GM19035 (cell line): ENCODE data around the gene PIEZO2.

Experiments
- ATAC-seq: cut with Tn5 transposase; IDR thresholded peaks from one replicate; pipeline ENCODE4 v1.9.1; 2021; ENCODE audit not compliant: unreplicated experiment

Gene PIEZO2

GRCh38 chr18:11070593-11070992 lies 78.8 kb downstream of the PIEZO2 start:
- no peak for ATAC-seq

DNA sequence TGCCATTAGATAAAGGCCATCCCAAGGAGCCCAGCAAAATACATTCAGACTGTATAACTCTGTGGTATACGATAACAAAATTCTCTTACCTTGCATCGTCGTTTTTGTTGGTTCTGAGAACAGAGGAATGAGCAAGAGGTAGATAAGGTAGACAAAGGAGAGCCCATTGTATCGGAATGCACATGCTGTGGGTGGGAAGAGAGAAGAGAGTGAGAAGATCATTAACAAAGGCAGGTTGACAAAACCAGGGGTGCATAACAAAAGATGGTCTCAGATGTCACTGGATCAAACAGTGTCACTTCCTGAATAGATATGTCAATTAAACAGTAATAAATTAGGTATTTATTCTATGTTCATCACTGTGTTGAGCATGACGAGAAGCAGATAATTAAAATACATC lies 83.3 kb downstream of the PIEZO2 start:
- no peak for ATAC-seq

- ATAC-seq, result no peak
These were observed 84.5 kb downstream of the PIEZO2 start for GRCh38 chr18:11064727-11065460.

DNA sequence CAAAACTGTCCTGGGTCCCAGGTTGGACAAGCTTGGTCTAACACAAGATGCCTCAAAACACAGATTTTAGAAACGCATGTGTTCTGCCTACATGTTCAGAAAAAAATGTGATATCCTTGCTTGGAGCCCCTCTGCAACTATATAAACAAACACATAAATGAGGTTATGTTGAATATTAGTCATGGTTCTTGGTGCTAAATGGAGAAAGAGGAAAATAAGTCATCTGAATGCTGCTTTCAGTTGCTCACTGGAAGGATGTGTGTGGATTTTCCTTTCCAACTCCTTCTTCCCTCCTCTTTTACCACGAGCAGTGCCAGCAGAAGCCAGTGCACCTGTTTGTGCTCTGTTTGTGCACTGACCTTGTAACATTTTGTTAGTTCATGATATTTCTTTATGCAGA lies 85.3 kb downstream of the PIEZO2 start:
- ATAC-seq, result no peak

DNA sequence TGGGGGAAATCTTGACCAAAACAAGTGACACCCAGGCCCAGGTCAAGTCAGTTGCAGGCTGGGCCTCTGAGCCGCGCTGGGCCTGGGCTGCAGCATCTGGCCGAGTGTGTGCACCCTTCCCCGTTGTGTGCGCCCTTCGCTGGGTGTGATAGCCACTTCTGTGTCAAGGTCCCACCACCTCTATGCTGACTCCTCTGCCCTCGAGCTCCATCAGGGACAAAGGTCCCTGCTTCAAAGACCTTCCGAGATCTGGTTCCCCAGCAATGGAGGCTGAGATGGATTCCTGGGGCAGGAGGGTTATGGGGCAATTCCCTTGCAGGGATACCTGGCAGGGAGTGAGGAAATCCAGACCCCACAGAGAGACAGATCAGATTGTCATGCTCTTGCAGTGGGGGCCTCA lies 93.6 kb downstream of the PIEZO2 start:
- no peak for ATAC-seq

DNA sequence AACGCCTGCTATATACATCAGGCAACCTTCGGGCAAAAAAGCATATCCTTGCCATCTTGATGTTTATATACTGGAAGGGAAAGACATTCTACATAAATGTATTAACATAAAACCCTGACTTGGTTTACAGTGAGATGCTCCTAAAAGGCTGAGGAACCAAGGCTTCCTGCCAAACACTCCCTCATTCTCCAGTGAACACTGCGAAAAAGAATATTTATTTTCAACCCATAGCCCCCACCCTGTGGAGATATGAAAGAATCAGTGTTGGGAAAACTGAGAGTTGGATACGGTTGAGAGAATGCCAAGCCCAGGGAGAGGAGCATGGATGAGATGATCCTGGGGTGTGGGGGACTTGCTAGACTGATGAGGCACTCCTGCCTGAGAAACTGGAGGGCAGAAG lies 94.9 kb downstream of the PIEZO2 start:
- ATAC-seq, result no peak

DNA sequence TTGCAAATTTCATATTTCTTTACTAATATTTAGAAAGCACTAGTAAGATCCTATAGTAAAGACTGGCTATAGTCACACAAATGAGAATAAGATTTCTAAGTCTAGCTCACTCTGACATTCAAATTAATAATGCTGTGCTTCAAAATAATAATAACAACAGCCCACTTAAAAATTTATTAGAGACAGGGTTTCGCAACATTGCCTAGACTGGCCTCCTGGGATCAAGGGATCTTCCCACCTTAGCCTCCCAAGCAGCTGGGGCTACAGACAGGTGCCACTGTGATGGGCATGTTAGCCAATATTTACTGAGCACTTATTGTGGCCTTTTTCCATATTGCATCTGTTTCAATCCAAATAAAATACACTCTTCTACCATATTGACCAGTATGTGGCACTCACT lies 96.1 kb downstream of the PIEZO2 start:
- no peak for ATAC-seq

DNA sequence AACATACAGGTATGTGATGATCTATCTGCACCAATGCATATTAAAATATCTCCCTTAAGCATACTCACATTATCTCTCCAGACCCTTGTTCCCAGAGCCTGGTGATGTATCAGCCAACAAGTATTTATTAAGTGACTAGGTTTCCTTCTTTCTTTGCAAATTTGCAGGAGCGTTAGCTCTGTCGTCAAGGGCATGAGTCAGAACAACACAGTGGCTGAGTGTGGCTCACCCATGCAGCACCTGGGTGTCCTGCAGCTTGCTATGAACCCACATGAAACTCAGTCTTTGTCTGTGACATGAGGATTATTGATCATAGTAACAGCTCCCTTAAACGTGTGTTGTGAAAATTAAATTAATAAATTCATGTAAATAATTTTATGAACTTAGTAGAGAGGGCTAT lies 96.6 kb downstream of the PIEZO2 start:
- no peak for ATAC-seq

GRCh38 chr18:11051462-11051861 lies 97.9 kb downstream of the PIEZO2 start:
- ATAC-seq, result no peak

DNA sequence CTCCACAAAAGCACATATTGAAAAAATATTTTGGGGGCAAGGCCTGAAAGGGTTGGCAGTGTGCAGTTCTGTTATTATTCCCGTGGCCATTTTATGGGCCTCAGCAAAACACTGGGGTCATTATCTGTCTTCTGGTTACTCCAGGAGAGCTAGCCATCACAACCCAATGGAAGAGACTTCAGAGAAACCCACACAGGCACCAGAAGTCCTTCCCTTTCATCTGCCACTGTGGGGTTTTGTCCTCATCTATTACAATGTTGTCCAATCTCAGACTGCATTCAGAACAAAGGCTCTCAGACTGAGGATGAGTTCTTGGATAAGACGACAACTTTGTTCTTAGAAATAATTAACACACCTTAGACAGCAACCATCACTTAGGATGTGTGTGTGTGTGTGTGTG lies 98.4 kb downstream of the PIEZO2 start:
- no peak for ATAC-seq

- ATAC-seq, result no peak
These were observed 101.6 kb downstream of the PIEZO2 start for GRCh38 chr18:11047817-11048216.

- no peak for ATAC-seq
These were observed 102.2 kb downstream of the PIEZO2 start for GRCh38 chr18:11047156-11047555.

GRCh38 chr18:11046140-11046539 lies 103.2 kb downstream of the PIEZO2 start:
- no peak for ATAC-seq

DNA sequence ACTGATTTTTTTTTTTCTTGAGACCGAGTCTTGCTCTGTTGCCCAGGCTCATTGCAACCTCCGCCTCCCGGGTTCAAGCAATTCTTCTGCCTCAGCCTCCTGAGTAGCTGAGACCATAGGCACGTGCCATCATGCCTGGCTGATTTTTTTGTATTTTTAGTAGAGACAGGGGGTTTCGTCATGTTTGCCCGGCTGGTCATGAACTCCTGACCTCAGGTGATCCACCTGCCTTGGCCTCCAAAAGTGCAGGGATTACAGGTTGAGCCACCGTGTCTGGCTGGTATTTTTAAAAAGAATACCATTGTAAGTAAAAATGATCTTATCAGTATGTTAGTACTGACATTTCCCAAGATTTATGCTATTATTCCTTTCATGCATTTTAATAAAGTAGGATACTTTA lies 105.7 kb downstream of the PIEZO2 start:
- no peak for ATAC-seq

GRCh38 chr18:11042247-11042646 lies 107.1 kb downstream of the PIEZO2 start:
- no peak for ATAC-seq

DNA sequence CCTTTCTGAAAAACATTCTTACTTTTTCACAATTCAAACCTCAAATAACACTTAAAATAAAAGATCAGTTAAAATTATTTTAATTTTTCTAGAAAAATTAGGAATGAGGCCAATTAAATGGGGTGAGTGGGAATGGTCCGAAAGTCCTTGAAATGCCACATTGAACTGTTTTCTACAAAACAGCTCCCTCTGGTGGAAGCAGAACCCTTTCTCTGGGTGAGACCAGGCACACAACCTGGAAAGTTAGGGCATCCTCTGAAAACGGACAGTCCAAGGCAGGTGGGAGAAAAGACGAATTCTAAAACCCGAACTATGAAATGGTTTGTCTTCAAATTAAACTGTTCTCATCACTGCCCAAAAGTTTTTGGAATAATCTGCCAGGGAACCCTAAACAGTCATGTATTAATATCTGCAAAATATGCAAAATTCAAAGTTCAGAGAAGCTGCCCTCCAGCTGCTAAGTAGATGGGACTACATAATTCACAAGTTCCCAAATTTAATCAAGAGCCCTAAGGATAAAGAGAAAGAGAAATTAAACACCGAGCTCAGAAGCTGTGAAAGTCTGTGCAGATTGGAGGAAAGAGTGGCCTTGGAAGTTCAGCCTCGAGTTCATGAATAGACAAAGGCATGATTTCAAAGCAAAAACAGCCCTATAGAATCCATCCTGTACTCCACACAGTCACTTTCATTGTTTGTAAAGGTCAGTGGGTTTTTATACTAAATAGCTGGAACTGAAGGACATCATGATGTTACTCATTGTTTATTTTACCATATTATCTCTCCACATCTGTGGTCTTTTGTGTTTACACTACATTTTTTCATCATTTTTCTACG lies 108.3 kb downstream of the PIEZO2 start:
- ATAC-seq, result no peak

DNA sequence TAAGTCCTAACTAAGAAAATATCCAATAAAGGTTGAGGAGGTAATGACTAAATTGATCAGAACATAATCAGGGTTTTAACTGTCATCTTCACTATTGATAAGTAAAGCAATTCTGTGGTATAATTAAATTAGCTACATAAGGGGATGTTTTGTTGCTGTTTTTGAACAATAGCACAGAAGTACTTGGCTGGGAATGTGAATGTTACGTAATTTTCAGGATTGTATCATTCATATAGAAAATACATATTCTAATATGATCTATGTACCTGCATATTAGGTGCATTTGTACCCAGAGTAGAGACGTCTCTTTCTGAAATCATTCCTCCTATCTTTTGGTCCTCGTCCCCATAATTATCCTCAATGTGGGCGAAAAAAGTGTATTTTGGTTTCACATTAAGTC lies 109.0 kb downstream of the PIEZO2 start:
- no peak for ATAC-seq

GRCh38 chr18:11037533-11038240 lies 111.7 kb downstream of the PIEZO2 start:
- no peak for ATAC-seq

DNA sequence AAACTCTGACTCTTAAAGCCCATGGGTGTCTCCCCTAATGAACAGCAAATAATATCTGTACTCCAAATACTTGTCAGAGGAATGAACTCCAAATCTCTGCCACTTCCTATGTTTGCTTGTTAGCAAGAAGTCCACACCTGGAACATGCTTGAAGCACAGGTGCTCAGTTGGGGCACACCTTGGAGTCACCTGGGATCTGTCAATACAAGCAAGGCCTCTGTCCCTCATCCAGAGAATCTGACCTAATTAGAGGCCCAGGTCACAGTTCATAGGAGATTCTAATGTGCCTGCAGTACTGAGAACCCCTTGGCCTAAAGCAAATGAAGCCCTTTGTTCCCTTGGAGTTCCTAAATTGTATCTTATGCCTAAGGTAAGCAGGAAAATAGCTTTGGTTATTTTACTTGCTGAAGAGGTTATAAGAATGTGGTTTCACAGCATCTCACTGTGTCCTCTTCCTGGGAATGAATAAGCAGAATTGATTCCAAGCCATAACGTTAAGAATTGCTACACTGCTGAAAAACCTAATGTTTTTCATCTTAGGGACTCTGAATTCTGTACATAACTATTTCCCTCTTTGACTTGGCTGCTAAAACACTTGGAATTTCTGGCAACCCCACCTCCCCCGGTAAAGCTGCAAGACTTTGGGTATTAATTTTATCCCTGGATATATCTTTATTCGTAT lies 113.4 kb downstream of the PIEZO2 start:
- ATAC-seq, result no peak

DNA sequence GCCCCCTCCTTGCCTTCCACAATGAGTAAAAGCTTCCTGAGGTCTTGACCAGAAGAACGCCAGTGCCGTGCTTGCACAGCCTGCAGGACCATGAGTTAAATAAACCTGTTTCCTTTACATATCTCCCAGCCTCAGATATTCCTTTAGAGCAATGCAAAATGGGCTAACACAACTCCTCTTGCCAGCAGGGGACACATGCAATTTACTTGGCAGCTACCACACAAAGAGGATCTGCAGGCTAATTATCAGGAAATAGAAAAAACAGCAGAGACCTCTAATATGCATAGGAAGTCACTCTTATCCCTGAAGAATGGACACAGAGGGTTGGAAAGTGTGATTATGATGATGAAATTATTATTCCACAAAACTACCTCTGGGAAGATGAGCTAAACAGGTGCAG lies 114.0 kb downstream of the PIEZO2 start:
- no peak for ATAC-seq

GRCh38 chr18:11034884-11035283 lies 114.5 kb downstream of the PIEZO2 start:
- no peak for ATAC-seq
